ENCODE data around the gene PROX2. TPM values are rescaled to one million over a fixed set of nuclear protein-coding genes. Genes with fewer than 3 reads are reported as not detected.

Gene PROX2
- total and polyA plus RNA-seq, 2 donors (not counting 3 experiments of a cell fraction or from before 2014, with no cell fraction given) = 0.01 TPM; not detected in 1

DNA sequence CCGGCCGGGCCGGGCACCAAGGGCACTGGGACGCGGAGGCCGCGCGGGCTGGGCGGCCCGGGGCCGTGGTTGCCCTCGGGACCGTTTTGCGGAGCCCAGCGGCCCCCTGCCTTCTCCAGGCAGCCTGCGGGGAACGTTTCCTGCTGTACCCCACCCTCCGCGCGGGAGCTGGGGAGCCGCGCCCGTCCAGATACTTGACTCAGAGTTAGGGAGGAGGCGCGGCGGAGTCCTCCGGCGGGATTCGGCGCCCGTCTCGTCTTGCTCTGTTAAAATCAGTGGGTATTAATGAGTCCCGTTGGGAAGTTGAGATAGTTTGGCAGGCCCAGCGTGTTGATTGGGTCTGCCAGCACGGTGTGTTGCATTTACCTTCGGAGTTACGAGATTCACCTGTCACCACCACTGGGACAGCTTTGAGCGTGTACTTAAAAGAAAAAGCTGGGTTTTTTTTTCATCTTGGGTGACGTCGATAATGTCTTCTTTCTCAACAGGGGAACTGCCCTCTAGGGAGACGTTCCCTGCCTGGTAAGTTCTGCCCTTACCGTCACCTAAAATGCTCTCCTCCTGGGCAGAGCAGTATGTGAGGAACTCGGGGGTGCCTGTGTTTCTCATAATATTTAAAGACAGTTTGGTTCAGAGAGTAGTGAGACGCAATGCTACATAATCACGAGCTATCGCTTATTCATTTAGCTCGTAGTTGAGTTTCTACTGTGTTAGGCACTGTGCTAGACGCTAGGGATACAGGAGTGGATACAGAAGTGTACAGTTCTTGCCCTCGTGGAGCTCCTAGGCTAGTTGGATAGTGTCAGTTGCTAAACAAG is 6.4 kb upstream of the PROX2 start:
- H2AFZ ChIP-seq (ENCODE audit: low read depth, low read length) = peak overlapping the region; percentile 35
- FAIRE-seq = no peak
- DNase-seq (ENCODE audit: low read depth, low spot score) = peak; percentile 70
- BruUV-seq (replicated peaks) = TSS peak; percentile 41
- peaks cover 3% of the 10 kb centered on the region for H3K9me1 ChIP-seq (replicated peaks; ENCODE audit: control insufficient read depth, extremely low read depth, insufficient read depth, low read length)
- CTCF ChIA-PET = interaction anchor here (0.8 to 14.1 kb wide), 7 partner anchors 12 to 273 kb away, joined by 3 to 245 read pairs (median 7); no protein-coding TSS in a partner anchor
- H3K4me3 ChIP-seq (replicated peaks in 1 of 3; ENCODE audit: insufficient read depth in 1 of 3, low read depth in 1 of 3, low read length in 3 of 3) = peak overlapping the region; percentile 49 to 95 (median 93)
- peak overlapping the region; percentile 99 for H3K4me2 ChIP-seq (ENCODE audit: insufficient read depth, low read length)
- intact Hi-C loops (cut with micrococcal nuclease) = no loop called here
- TF ChIP-seq, protein P1, sequence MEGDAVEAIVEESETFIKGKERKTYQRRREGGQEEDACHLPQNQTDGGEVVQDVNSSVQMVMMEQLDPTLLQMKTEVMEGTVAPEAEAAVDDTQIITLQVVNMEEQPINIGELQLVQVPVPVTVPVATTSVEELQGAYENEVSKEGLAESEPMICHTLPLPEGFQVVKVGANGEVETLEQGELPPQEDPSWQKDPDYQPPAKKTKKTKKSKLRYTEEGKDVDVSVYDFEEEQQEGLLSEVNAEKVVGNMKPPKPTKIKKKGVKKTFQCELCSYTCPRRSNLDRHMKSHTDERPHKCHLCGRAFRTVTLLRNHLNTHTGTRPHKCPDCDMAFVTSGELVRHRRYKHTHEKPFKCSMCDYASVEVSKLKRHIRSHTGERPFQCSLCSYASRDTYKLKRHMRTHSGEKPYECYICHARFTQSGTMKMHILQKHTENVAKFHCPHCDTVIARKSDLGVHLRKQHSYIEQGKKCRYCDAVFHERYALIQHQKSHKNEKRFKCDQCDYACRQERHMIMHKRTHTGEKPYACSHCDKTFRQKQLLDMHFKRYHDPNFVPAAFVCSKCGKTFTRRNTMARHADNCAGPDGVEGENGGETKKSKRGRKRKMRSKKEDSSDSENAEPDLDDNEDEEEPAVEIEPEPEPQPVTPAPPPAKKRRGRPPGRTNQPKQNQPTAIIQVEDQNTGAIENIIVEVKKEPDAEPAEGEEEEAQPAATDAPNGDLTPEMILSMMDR (IDR thresholded peaks at IDR 0.05; ENCODE audit: extremely low read depth in 1 of 2, insufficient read depth in 1 of 2, low read depth in 1 of 2, low read length in 2 of 2) = no peak
- dilution Hi-C loops (cut with MboI; ENCODE audit: extremely low pct_ligation_motif_present, low sequenced_read_pairs) = no loop called here
- H3K9ac ChIP-seq (replicated peaks; ENCODE audit: extremely low read depth, insufficient read depth, low read length) = peak overlapping the region; percentile 88
- H3K27ac ChIP-seq (ENCODE audit: insufficient read depth, low read depth, low read length) = peak overlapping the region; percentile 74
- peaks cover 54% of the 10 kb centered on the region for H3K79me2 ChIP-seq (ENCODE audit: control insufficient read depth, insufficient read depth, low read length)
- H4K20me1 ChIP-seq (replicated peaks; ENCODE audit: control insufficient read depth, extremely low read depth, insufficient read depth, low read length) = peaks cover 6% of the 10 kb centered on the region
- no peaks in the 10 kb centered on the region for H3K9me3 ChIP-seq (replicated peaks; ENCODE audit: control insufficient read depth, insufficient read depth, low read length)
- H3K36me3 ChIP-seq (ENCODE audit: control insufficient read depth in 2 of 2, extremely low read depth in 1 of 2, insufficient read depth in 2 of 2, low read length in 2 of 2) = no peaks in the 10 kb centered on the region
- no peaks in the 10 kb centered on the region for H3K27me3 ChIP-seq (ENCODE audit: control insufficient read depth in 2 of 2, insufficient read depth in 2 of 2, low read length in 2 of 2)
- peaks cover 24% of the 10 kb centered on the region for H3K4me1 ChIP-seq (ENCODE audit: control insufficient read depth, extremely low read depth, insufficient read depth, low read length)
- POLR2A ChIA-PET = interaction anchor here (0.8 kb wide), 1 partner anchor 58 kb away, joined by 3 read pairs; no protein-coding TSS in a partner anchor

DNA sequence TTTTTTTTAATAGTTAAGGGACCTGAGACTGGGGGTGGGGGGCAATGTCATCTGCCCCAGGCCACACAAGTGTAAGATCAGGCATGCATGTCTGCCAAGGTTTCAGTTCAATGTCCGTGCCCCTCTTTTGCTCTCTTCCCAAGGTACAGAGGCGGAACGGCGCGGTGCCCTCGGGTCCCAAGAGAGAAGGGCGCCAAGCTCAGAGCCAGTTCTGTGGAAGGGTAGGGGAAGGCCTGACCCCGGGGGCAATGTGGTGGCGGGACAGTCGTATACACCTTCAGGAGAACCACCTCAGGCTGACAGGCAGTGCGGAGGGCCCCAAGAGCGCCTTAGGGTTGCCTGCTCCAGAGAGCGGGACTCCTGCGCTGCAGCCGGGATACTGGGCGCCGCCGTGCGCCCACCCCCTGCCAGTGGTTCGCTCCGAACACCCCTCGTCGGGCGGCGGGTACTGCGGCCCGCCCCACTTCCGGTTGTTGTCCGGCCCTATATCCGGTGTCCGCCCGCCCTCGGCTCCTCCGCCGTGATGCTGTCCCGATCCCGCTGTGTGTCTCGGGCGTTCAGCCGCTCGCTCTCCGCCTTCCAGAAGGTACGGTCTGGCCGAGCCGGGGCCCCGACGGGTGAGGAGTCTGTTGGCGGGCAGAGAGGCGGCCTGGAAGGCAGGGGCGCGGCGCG is 5.6 kb upstream of the PROX2 start, which contains the start of gene DLST:
Gene DLST (plus strand): TSS at position 486 of the 672 bp plus-strand sequence. CDS start 38 bp downstream, at position 524.
- CTCF ChIA-PET = interaction anchor here (1.8 to 14.1 kb wide), 3 partner anchors 20 to 273 kb away, joined by 6 to 245 read pairs (median 39); no protein-coding TSS in a partner anchor
- dilution Hi-C loops (cut with MboI; ENCODE audit: extremely low pct_ligation_motif_present, low sequenced_read_pairs) = no loop called here
- TF ChIP-seq JUN (IDR thresholded peaks at IDR 0.05; ENCODE audit: borderline replicate concordance, insufficient read depth, insufficient read length, low read depth) (no peak), POLR2A (IDR thresholded peaks at IDR 0.05; ENCODE audit: low read depth, low read length) (peak; percentile 96), POLR2AphosphoS5 (IDR thresholded peaks at IDR 0.05; ENCODE audit: insufficient read depth, low read depth, low read length) (peak; percentile 98)
- Histone ChIP-seq H3K27ac (ENCODE audit: insufficient read depth, low read depth, low read length) (peak within 1 kb of the TSS; percentile 74), H3K4me1 (ENCODE audit: control insufficient read depth, extremely low read depth, insufficient read depth, low read length) (peaks cover 24% of the 10 kb centered on the region), H3K9me3 (replicated peaks; ENCODE audit: control insufficient read depth, insufficient read depth, low read length) (no peaks in the 10 kb centered on the region), H3K9ac (replicated peaks; ENCODE audit: extremely low read depth, insufficient read depth, low read length) (peak within 1 kb of the TSS; percentile 88), H3K4me2 (ENCODE audit: insufficient read depth, low read length) (peak within 1 kb of the TSS; percentile 99), H2AFZ (ENCODE audit: low read depth, low read length) (peak within 1 kb of the TSS; percentile 98), H3K27me3 (ENCODE audit: control insufficient read depth in 2 of 2, insufficient read depth in 2 of 2, low read length in 2 of 2) (no peaks in the 10 kb centered on the region), H3K79me2 (ENCODE audit: control insufficient read depth, insufficient read depth, low read length) (peaks cover 47% of the 10 kb centered on the region), H4K20me1 (replicated peaks; ENCODE audit: control insufficient read depth, extremely low read depth, insufficient read depth, low read length) (peaks cover 6% of the 10 kb centered on the region), H3K9me1 (replicated peaks; ENCODE audit: control insufficient read depth, extremely low read depth, insufficient read depth, low read length) (peaks cover 3% of the 10 kb centered on the region), H3K36me3 (ENCODE audit: control insufficient read depth in 2 of 2, extremely low read depth in 1 of 2, insufficient read depth in 2 of 2, low read length in 2 of 2) (no peaks in the 10 kb centered on the region), H3K4me3 (replicated peaks in 1 of 3; ENCODE audit: insufficient read depth in 1 of 3, low read depth in 1 of 3, low read length in 3 of 3) (peak within 1 kb of the TSS; percentile 49 to 95 (median 93))
- POLR2A ChIA-PET = interaction anchor here (0.8 kb wide), 1 partner anchor 58 kb away, joined by 3 read pairs; no protein-coding TSS in a partner anchor
- BruUV-seq (replicated peaks) = no TSS peak
- peak; percentile 87 for DNase-seq (ENCODE audit: low read depth, low spot score)
- FAIRE-seq = peak; percentile 71
- intact Hi-C loops (cut with micrococcal nuclease) = loop anchor here (1.0 kb wide), 3 partner anchors 20 to 272 kb away; no protein-coding TSS in a partner anchor
